Stimulated activated memory B cell treated with anti-CD40 and anti-IgM and Interleukin-4, amounts not matched to agents 10 μg/mL and 1 μg/mL and 100 μg/mL, for 72 hours (primary cell): ENCODE measurements around the gene GIN1.
"Not testable (repeated sequence)": the region's sequence is repeated elsewhere in the genome, so short reads cannot be mapped to it uniquely, and the experiment has no call there.

Experiments
- ATAC-seq: fragments of 150-1000 bp; cut with Tn5 transposase; 2 replicates; pipeline ENCODE4 v1.10.0; 2021
- H3K27ac Mint-ChIP-seq: one replicate; pipeline ENCODE4 v1.8.0; 2022; ENCODE audit warnings: mild to moderate bottlenecking, mixed read lengths
- H3K27me3 Mint-ChIP-seq: one replicate; pipeline ENCODE4 v1.8.0; 2022; ENCODE audit warnings: mixed read lengths
- H3K36me3 Mint-ChIP-seq: one replicate; pipeline ENCODE4 v1.8.0; 2022; ENCODE audit warnings: mixed read lengths
- H3K4me1 Mint-ChIP-seq: one replicate; pipeline ENCODE4 v1.8.0; 2022; ENCODE audit warnings: mixed read lengths
- H3K4me3 Mint-ChIP-seq: one replicate; pipeline ENCODE4 v1.8.0; 2022; ENCODE audit warnings: mild to moderate bottlenecking, moderate library complexity, mixed read lengths
- H3K9me3 Mint-ChIP-seq: one replicate; pipeline ENCODE4 v1.8.0; 2022; ENCODE audit warnings: mixed read lengths

The GIN1 gene

DNA sequence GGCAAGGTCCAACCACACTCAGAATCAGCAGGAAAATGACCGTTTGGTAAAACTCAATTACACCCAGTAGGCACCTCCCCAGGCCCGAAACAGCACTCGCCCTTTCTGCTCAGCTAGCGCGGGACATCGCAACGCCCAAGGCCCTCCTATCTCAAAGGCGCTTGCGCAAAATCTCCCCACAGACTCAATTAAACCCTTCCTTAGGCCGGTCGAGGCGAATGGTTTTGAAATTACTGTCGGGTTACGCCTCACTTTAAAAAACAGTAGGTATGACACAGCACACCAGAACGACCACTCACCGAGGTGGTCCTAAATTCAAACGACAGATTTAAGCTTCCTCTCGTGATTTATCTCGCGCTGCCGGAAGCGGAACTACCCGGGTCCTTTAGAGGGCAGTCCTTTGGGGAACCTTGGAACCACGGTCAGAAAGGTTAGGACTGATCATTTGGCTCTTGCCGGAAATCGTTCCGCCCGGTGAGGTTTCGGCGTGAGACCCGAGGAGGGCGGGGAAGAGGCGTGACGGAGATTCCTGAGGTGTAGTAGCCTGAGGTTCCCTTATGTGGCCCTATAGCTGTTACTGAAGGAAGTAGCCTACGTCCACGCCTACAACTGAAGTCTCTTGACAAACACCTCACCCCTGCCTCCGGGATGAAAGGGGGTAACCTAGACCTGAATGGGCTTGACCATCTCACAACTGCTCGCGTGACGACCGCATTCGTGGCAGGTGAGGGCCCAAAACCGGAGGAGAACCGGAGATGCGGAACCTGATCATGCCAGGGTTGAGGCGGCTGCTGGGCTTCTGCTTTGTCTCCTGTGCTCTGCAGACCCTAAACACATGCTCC is at the start of gene GIN1, which contains the start of gene PPIP5K2:
GIN1 (minus strand) TSS at position 374 of the 842 bp plus-strand sequence. CDS start 11,431 bp downstream, outside the sequence.
PPIP5K2 (plus strand) TSS at position 537 of the 842 bp plus-strand sequence. CDS start 9,289 bp downstream, outside the sequence.
- no peaks in the 10 kb centered on the region for H3K9me3 Mint-ChIP-seq
- H3K27ac Mint-ChIP-seq = peak within 1 kb of the TSS; percentile 97
- ATAC-seq = peak; percentile 98
- no peaks in the 10 kb centered on the region for H3K27me3 Mint-ChIP-seq
- peaks cover 32% of the 10 kb centered on the region for H3K4me1 Mint-ChIP-seq
- peak within 1 kb of the TSS; percentile 91 for H3K4me3 Mint-ChIP-seq
- H3K36me3 Mint-ChIP-seq = peaks cover 5% of the 10 kb centered on the region

DNA sequence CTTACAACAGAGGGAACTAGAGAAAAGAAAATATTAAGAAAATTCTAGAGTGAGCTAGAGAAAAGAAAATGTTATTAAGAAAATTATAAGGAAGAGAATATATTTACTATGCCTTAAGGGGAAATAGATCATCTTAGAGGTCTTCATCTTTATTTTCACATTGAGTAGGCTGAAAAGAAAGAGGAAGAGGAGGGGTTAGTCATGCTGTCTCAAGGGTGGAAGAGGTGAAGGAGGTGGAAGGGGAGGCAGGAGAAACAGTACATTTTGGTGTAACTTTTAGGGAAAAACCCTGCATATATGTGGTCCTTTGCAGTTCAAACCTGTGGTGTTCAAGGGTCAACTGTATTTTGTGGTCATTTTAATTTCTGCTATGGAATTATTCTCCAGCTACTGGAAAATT is 46.8 kb upstream of the GIN1 start:
- H3K4me3 Mint-ChIP-seq = no peak overlapping the region
- H3K9me3 Mint-ChIP-seq = no peaks in the 10 kb centered on the region
- no peak overlapping the region for H3K27ac Mint-ChIP-seq
- peaks cover 45% of the 10 kb centered on the region for H3K36me3 Mint-ChIP-seq
- H3K4me1 Mint-ChIP-seq = no peaks in the 10 kb centered on the region
- H3K27me3 Mint-ChIP-seq = no peaks in the 10 kb centered on the region
- no peak for ATAC-seq

- Mint-ChIP-seq H3K9me3 (no peaks in the 10 kb centered on the region), H3K27ac (no peak overlapping the region), H3K4me3 (no peak overlapping the region), H3K27me3 (no peaks in the 10 kb centered on the region), H3K36me3 (peaks cover 7% of the 10 kb centered on the region), H3K4me1 (no peaks in the 10 kb centered on the region)
- ATAC-seq = no peak
Observed at GRCh38 chr5:103151156-103151555, 31.2 kb upstream of the GIN1 start.

DNA sequence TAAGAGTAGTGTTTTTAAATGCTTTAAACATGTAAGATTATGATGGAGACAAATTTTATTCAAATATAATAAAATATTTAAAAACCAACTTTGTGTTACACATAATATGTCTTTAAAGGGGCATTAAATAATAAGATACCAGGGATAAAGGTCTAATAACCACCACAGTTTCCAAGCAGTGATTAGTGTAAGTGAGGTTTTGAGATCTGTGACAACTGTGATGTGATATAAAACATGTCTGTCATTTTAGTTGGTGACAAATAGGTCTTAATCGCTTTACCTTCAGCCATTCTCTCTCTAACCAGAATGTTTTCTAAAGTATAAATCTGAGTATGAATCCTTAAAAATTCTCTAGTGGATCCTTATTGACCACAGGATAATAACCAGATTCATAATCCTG is 28.3 kb upstream of the GIN1 start:
- H3K9me3 Mint-ChIP-seq = no peaks in the 10 kb centered on the region
- ATAC-seq = no peak
- peak overlapping the region; percentile 17 for H3K27ac Mint-ChIP-seq
- no peaks in the 10 kb centered on the region for H3K27me3 Mint-ChIP-seq
- H3K4me1 Mint-ChIP-seq = no peaks in the 10 kb centered on the region
- no peak overlapping the region for H3K4me3 Mint-ChIP-seq
- H3K36me3 Mint-ChIP-seq = peaks cover 12% of the 10 kb centered on the region

GRCh38 chr5:103145196-103145595 is 25.3 kb upstream of the GIN1 start:
- no peaks in the 10 kb centered on the region for H3K27me3 Mint-ChIP-seq
- ATAC-seq = no peak

GRCh38 chr5:103142132-103142531 is 22.2 kb upstream of the GIN1 start:
- not testable (repeated sequence) for H3K27me3 Mint-ChIP-seq, H3K9me3 Mint-ChIP-seq, H3K4me1 Mint-ChIP-seq, H3K27ac Mint-ChIP-seq, ATAC-seq, H3K4me3 Mint-ChIP-seq
- H3K36me3 Mint-ChIP-seq = peaks cover 26% of the 10 kb centered on the region

More at GRCh38 chr5:103145196-103145595, 25.3 kb upstream of the GIN1 start:
- Mint-ChIP-seq H3K4me3 (no peak overlapping the region), H3K4me1 (no peaks in the 10 kb centered on the region), H3K9me3 (no peaks in the 10 kb centered on the region), H3K27ac (no peak overlapping the region), H3K36me3 (peaks cover 24% of the 10 kb centered on the region)

GRCh38 chr5:103139264-103139865 is 19.4 kb upstream of the GIN1 start:
- peaks cover 26% of the 10 kb centered on the region for H3K36me3 Mint-ChIP-seq
- H3K4me3 Mint-ChIP-seq = no peak overlapping the region
- H3K27ac Mint-ChIP-seq = no peak overlapping the region
- no peaks in the 10 kb centered on the region for H3K27me3 Mint-ChIP-seq
- no peaks in the 10 kb centered on the region for H3K4me1 Mint-ChIP-seq
- H3K9me3 Mint-ChIP-seq = no peaks in the 10 kb centered on the region
- peak; percentile 81 for ATAC-seq

GRCh38 chr5:103138202-103138690 is 18.3 kb upstream of the GIN1 start:
- Mint-ChIP-seq H3K27ac (no peak overlapping the region), H3K9me3 (no peaks in the 10 kb centered on the region), H3K4me1 (no peaks in the 10 kb centered on the region), H3K27me3 (no peaks in the 10 kb centered on the region), H3K4me3 (no peak overlapping the region), H3K36me3 (peaks cover 26% of the 10 kb centered on the region)
- no peak for ATAC-seq

- Mint-ChIP-seq H3K27me3 (no peaks in the 10 kb centered on the region), H3K4me1 (peaks cover 7% of the 10 kb centered on the region), H3K36me3 (peaks cover 21% of the 10 kb centered on the region), H3K4me3 (no peak overlapping the region), H3K27ac (no peak overlapping the region), H3K9me3 (no peaks in the 10 kb centered on the region)
- ATAC-seq = no peak
Observed at GRCh38 chr5:103135461-103135860, 15.5 kb upstream of the GIN1 start.

DNA sequence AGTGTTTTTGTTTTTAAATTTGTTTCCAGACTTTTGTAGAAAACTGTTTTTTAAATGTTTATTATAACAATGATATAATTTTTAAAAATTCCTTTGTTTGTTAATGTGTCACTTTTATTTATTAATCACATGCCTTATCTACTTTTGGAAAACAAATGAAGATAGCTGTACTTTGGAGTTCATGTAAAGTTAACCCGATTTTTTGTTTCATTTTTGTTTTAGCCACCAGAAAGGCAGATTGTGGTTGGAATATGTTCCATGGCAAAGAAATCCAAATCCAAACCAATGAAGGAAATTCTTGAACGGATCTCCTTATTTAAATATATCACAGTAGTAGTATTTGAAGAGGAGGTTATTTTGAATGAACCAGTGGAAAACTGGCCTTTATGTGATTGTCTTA is 13.3 kb upstream of the GIN1 start:
- H3K4me1 Mint-ChIP-seq = peaks cover 8% of the 10 kb centered on the region

GRCh38 chr5:103132684-103133083 is 12.7 kb upstream of the GIN1 start:
- H3K4me1 Mint-ChIP-seq = peaks cover 10% of the 10 kb centered on the region
- peaks cover 20% of the 10 kb centered on the region for H3K36me3 Mint-ChIP-seq
- no peaks in the 10 kb centered on the region for H3K27me3 Mint-ChIP-seq
- H3K4me3 Mint-ChIP-seq = no peak overlapping the region
- no peak overlapping the region for H3K27ac Mint-ChIP-seq
- H3K9me3 Mint-ChIP-seq = no peaks in the 10 kb centered on the region
- ATAC-seq = no peak

More for the DNA sequence above, 13.3 kb upstream of the GIN1 start:
- H3K27me3 Mint-ChIP-seq = no peaks in the 10 kb centered on the region
- H3K27ac Mint-ChIP-seq = no peak overlapping the region
- no peaks in the 10 kb centered on the region for H3K9me3 Mint-ChIP-seq
- no peak overlapping the region for H3K4me3 Mint-ChIP-seq
- ATAC-seq = no peak
- H3K36me3 Mint-ChIP-seq = peaks cover 20% of the 10 kb centered on the region

- Mint-ChIP-seq H3K36me3 (peaks cover 14% of the 10 kb centered on the region), H3K27ac (no peak overlapping the region), H3K4me3 (no peak overlapping the region), H3K27me3 (no peaks in the 10 kb centered on the region), H3K4me1 (peaks cover 29% of the 10 kb centered on the region), H3K9me3 (no peaks in the 10 kb centered on the region)
- ATAC-seq = no peak
Observed at GRCh38 chr5:103128202-103128601, 8.3 kb upstream of the GIN1 start.

DNA sequence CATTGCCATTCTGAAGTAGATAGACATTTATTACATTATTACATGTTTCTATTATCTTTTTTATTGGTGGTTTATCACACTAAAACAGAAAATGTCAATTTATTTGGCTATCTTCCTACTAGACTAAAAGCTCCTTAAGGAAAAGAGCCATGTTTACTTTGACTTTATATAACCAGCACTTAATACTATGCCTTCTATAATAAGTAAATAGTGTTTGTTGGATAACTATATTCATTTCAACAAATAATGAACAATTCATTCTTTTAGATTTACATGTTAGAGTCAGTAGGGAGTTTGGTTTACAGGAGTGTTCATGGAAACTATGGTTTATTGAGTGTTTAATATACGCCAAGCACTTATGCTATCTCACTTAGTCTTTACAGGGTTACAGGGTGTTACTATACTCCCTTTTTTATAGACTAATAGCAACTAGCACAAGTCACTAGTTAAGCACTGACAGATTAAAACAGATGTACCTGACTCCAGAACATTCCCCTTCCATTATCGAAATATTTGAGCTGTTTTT is 7.4 kb upstream of the GIN1 start:
- peaks cover 14% of the 10 kb centered on the region for H3K36me3 Mint-ChIP-seq
- H3K27me3 Mint-ChIP-seq = no peaks in the 10 kb centered on the region
- H3K4me1 Mint-ChIP-seq = peaks cover 37% of the 10 kb centered on the region
- H3K27ac Mint-ChIP-seq = no peak overlapping the region
- H3K9me3 Mint-ChIP-seq = no peaks in the 10 kb centered on the region
- no peak overlapping the region for H3K4me3 Mint-ChIP-seq
- ATAC-seq = no peak

DNA sequence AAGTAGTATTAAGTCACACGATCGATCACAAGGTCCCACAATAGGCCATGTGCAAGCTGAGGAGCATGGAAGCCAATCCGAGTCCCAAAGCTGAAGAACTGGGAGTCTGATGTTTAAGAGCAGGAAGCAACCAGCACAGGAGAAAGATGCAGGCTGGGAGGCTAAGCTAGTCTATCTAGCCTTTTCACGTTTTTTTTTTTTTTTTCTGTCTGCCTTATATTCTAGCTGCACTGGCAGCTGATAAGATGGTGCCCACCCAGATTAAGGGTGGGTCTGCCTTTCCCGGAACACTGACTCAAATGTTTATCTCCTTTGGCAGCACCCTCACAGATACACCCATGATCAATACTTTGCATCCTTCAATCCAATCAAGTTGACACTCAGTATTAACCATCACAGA is 6.6 kb upstream of the GIN1 start:
- peaks cover 14% of the 10 kb centered on the region for H3K36me3 Mint-ChIP-seq
- H3K4me1 Mint-ChIP-seq = peaks cover 45% of the 10 kb centered on the region
- H3K27me3 Mint-ChIP-seq = no peaks in the 10 kb centered on the region
- no peak overlapping the region for H3K4me3 Mint-ChIP-seq
- no peaks in the 10 kb centered on the region for H3K9me3 Mint-ChIP-seq
- H3K27ac Mint-ChIP-seq = no peak overlapping the region
- no peak for ATAC-seq

DNA sequence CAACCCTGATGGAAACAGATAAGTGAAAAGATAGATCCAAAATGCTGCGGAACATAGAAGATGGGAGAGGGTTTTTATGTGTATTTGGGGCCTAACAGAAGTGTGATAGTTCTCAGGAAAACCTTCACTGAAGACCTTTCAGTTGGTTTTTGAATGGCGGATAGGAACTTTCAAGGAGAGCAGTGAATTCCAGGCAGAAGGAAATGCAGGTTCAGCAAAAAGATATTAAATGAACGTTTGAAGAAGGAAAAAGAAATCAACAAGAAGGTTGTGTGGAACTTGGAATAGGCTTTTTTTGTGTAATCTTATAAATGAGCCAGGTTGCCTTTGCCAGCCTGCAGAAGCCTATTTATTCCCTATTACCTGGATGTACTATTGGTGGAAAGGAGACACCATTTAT is 2.3 kb upstream of the GIN1 start:
- ATAC-seq = no peak
- H3K4me3 Mint-ChIP-seq = no peak overlapping the region
- H3K27me3 Mint-ChIP-seq = no peaks in the 10 kb centered on the region
- H3K9me3 Mint-ChIP-seq = no peaks in the 10 kb centered on the region
- H3K36me3 Mint-ChIP-seq = no peaks in the 10 kb centered on the region
- peaks cover 43% of the 10 kb centered on the region for H3K4me1 Mint-ChIP-seq
- H3K27ac Mint-ChIP-seq = no peak overlapping the region
